ENCODE results near the gene ADAMTS19.

- TF ChIP-seq NFIC (IDR thresholded peaks at IDR 0.05) (no peak), EP300 (IDR thresholded peaks at IDR 0.05; ENCODE audit: borderline replicate concordance) (no peak), CREB1 (IDR thresholded peaks at IDR 0.05; ENCODE audit: low read depth) (no peak), REST (IDR thresholded peaks at IDR 0.05; ENCODE audit: low read depth) (no peak)
Observed at GRCh38 chr5:129441096-129441495, 19.0 kb upstream of the ADAMTS19 start.
